DND-41 (cell line): ENCODE data around the gene PAX2.

ENCODE experiments used
- CTCF ChIP-seq: IDR thresholded peaks from 2 replicates; pipeline ENCODE4 v1.5.1; 2012; ENCODE audit warnings: borderline replicate concordance, low read length, moderate library complexity, mild to moderate bottlenecking; ENCODE audit not compliant: poor library complexity, severe bottlenecking; ENCODE audit errors: extremely low read depth
- EZH2 ChIP-seq: IDR thresholded peaks from 3 replicates; pipeline ENCODE4 v1.6.1; 2012; ENCODE audit warnings: borderline replicate concordance, low read depth, mild to moderate bottlenecking, moderate library complexity, low read length, inconsistent platforms; ENCODE audit not compliant: severe bottlenecking

GRCh38 chr10:100848770-100849169, 103.4 kb downstream of the PAX2 start:
- no peak for TF ChIP-seq CTCF
- no peak for TF ChIP-seq EZH2
